ENCODE results near the gene SUMF1.

The SUMF1 gene

GRCh38 chr3:4497005-4497692 is 30.1 kb upstream of the SUMF1 start:
- no peak for DNase-seq

GRCh38 chr3:4496087-4496452 is 29.0 kb upstream of the SUMF1 start:
- DNase-seq: no peak

DNA sequence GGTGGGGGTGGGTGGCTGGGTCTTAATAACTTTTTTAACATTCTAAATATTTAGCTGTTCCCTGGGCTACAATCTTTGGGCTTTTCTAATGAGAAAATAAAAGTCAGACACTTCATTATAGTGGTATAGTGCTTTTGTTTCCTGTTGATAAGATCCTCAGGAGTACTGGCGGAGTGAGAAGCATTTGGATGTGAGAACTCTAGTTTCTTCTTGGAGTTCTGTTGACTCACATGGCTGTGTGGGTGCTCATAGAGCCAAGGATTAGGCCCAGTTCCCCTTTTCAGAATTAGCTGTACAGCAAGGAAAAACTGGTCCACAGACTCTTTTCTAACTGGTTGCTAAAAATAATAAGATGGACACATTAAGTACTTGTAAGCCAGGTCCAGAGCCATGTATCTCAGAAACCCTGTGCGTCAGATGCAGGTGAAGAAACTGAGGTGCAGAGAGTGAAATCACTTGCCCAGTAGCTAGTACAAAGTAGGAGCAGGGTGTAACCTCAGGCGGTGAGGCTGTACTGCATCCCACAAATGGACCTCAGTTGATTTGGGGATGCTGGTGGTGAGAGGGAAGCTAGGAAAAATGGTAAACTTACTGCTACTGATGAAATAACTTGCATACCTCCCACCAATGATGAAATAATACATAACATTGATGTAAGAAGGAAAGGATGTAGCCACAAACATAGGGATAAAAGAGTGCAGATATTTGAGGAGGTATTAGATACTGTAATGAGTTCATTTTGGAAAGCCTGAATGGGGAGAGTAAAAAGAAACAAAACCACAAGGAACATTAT is 28.4 kb upstream of the SUMF1 start:
- DNase-seq: no peak

GRCh38 chr3:4494895-4495264 is 27.8 kb upstream of the SUMF1 start:
- no peak for DNase-seq

DNA sequence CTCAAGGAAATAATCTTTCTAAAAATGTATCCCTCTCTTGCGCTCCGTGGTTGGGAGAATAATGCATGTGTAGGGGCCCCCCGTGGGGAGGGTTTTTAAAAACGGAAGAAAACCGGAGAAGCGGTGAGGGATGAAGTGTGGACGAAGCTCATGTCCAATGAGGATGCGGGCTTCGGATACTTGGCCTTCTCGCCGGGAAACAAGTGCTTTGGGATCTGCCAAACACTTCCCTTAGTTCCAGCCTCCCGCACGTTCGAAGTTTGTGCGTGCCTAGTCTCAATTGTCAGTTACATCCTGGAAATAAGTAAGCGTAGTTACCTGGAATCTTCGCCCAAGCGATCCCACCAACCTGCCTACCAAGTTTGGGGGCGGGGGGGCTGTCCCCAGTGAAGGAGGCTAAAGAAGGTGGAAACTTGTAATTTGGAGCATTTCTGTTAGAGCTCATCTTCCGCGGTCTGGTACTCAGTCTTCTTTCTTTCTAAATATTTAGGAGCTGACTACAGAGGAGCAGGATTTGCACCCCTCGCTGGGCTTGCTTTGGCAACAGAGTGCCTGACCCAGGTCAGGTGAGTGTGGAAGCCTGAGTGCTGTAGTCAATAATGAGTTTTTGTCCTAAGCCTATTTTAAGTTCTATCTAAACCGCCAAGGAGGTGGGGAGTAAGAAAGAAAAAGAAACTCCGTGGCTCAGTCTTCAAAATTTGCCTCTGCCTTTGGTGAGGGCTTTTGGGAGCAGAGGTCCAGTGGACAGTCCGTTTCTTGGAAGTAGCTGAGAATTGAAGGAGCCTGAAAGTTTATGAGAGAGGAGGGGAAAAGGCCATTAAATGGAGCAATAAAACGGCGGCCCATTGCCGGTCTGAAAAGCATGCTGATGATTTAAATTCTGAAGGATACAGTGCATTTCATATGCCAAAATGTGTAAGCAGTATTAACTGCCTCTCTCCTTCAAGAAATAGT is 27.1 kb upstream of the SUMF1 start:
- DNase-seq: no peak

DNA sequence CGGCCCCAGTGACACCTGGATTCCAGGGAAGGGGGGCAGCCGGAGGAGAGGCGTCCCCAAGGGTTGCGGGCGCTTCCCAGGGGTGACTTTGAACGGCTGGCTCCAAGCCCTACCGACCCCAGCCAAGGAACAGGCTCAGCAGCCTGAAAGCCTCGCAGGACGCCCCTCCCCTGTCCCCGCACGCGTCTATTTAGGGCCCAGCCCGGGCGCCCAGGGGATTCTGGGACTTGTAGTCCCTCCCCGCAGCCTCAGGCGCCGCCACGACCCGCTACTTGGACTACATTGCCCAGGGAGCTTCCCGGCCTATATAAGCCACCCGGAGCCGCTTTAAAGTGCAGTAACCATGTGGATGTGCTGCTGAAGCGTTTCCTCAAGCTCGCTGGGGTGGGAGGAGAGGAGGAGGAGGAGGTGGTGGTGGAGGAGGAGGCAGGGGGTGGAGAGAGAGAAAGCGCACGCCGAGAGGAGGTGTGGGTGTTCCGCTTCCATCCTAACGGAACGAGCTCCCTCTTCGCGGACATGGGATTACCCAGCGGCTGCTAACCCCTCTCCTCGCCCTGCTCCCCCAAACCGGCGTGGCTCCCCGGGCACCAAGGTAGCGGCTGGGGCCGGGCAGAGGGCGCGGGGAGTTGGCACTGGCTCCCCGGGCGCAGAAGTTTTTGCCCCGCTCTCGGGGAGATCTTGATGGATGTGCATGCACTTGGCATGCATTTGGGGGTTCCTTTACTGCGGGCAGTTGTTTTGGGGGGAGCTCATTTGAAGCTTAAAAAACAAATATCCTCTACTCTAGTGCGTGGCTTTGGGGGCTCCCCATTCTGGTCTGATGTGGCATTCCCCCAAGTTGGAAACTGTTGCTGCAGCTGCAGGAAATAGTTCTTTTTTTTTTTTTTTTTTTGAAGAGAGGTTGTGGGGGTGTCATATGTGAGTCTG is 26.2 kb upstream of the SUMF1 start, which contains the start of gene ITPR1:
Gene ITPR1, plus strand, starts transcription at position 335 of the 927 bp plus-strand sequence. CDS start 23,144 bp downstream, outside the sequence.
- DNase-seq: peak; percentile 99

GRCh38 chr3:4492208-4493013 is 25.3 kb upstream of the SUMF1 start:
- DNase-seq: peak; percentile 51

DNA sequence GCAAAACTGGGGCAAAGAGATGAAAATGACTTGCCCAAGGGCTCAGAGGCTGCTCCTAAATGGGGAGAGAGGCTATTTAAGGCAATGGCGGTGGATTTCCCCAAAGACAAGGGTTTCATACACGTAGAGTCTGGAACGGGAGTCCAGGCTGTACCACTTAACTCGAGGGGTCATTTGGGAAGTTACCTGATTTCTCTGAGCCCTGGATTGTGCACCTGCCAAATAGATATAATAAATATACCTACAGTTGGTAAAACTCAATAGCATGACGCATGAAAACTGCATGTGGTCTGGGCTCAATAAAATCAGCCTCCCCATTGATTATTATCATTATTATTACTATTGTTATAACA is 24.8 kb upstream of the SUMF1 start:
- no peak for DNase-seq

- no peak for DNase-seq
These were observed 11.2 kb upstream of the SUMF1 start for GRCh38 chr3:4478261-4478660.

GRCh38 chr3:4476496-4476895 is 9.4 kb upstream of the SUMF1 start:
- no peak for DNase-seq

DNA sequence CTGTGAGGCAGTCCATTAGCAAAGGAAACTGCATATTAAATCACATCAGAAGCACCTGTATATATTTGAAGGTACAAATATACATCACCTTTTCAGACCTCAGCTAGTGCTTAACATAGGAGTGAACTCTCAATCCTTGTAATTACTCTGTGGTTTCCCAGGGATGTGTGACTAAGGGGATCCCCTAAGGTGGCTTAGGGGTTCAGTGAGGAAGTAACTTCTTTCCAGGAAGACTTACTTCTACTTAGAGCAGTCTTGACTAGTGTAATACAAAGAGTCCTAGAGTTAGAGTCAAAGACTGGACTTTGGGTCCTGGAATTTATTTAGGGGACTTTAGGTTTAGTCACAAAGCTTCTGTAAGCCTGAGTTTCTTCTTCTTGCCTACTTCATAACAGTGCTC is 8.7 kb upstream of the SUMF1 start:
- DNase-seq: no peak

GRCh38 chr3:4474683-4475490 is 7.8 kb upstream of the SUMF1 start:
- peak; percentile 28 for DNase-seq

GRCh38 chr3:4472766-4473165 is 5.7 kb upstream of the SUMF1 start:
- DNase-seq: no peak

GRCh38 chr3:4472312-4472711 is 5.2 kb upstream of the SUMF1 start:
- DNase-seq: no peak

DNA sequence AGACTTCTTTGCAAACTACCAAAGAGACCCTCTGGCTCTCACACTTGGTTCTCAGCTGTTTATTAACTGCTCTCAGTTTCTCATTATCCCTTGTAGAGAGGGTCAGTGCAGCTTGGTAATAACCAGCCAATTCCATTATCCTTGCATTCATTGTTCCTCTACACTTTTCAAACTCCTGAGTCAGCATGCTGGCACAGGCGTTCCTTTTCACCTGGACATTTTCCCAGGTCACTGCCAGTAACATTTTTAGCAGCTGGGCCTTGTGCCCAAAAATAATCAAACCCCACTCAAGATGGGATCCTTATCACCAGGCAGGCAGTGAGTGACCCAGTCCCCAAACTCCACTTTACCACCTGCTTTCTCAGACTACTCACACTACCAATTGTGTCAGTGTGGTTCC is 4.8 kb upstream of the SUMF1 start:
- no peak for DNase-seq

DNA sequence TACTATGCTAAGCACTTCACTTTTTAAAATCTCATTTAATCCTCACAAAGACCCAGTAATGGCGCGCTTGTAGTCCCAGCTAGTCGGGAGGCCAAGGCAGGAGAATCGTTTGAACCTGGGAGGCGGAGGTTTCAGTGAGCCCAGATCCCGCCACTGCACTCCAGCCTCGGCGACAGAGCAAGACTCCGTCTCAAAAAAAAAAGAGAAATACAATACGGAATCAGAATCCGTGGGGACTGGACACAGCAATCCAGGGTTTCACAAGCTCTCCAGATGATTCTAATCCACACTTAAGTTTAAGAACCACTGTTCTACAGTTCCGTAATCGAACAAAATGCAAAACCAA is 426 bp upstream of the SUMF1 start:
- no peak for DNase-seq

- DNase-seq: no peak
These were observed 2.5 kb downstream of the SUMF1 start for GRCh38 chr3:4464576-4464975.

- no peak for DNase-seq
These were observed 4.6 kb downstream of the SUMF1 start for GRCh38 chr3:4462369-4463040.

GRCh38 chr3:4461468-4462090 is 5.5 kb downstream of the SUMF1 start:
- no peak for DNase-seq

GRCh38 chr3:4460334-4460733 is 6.7 kb downstream of the SUMF1 start:
- no peak for DNase-seq
